Activated T-helper 1 cell treated with anti-CD3 and anti-CD28 coated beads, Interleukin-2, amount 50 U/mL, for 16 hours (primary cell): ENCODE data around the gene ZNF239.
A peak's percentile ranks its signal among the peaks of the same experiment; 100 is the strongest.
"Not testable (repeated sequence)": the region's sequence is repeated elsewhere in the genome, so short reads cannot be mapped to it uniquely, and the experiment has no call there.

ENCODE experiments used
- DNase-seq, 2 donors: peaks; one replicate each; pipeline ENCODE4 v3.0.0-alpha.2; 2020; ENCODE audit warnings: low read depth in 1 of 2, low spot score in 1 of 2

ZNF239 gene

DNA sequence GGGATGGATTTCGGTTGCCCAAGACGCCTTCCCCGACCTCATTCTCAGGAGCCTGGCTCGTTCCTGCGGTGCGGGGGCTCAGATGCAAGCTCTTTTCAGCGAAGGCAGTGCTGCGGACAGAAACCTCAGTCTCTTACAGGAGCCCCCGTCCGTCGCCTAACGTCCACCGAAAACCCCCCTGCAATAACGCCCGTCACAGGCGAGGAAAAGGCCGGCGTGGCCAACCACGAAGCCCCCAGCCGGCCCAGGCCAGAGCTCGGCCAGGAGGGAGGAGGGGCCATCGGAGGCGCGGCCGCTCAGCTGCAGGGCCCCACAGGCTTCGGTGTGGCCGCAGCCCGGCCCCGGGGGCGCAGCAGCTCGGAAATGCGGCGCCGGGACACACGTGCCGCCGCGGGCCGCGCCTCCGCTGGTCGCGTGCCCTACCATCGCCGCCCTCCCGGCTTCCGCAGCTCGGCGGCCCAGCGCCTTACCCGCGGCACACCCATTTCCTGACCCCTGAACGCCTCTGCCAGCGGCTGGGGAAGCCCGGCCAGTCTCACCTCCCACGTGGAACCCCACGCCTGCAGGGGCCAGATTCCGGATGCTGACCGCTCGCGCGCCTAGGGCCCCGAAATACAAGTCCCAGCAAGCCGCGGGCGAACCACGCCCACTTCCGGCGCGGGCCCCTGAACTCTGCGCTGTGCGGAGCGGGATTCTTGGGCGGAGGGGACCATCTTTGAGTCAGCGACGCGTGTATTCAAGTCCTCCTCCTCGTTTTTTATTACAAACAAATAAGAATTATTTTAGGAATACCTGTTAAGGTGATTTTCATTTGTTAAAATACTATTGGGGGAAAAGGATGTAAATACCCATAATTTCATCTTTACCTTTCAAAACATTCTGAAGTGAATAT, at the start of gene ZNF239:
Gene ZNF239 (minus strand): TSS at position 616 of the 892 bp plus-strand sequence. CDS start 16,537 bp downstream, outside the sequence.
- DNase-seq: peak; percentile 63 to 71

DNA sequence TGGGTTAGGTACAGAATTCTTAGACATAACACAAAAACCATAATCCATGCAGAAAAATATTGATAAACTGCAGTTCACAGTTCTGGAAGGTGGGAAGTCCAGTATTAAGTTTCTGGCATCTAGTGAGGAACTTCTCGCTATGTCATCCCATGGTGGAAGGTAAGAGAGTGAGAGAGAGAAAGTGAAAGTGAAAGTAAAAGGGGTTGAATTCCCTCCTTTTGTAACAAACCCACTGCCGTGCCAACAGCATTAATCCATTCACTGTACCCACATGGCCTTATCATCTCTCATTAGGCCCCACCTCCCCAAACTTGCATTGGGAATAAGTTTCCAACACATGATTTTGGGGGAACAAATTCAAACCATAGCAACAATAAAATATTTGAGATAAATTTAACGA, 48.9 kb upstream of the ZNF239 start:
- no peak for DNase-seq

DNA sequence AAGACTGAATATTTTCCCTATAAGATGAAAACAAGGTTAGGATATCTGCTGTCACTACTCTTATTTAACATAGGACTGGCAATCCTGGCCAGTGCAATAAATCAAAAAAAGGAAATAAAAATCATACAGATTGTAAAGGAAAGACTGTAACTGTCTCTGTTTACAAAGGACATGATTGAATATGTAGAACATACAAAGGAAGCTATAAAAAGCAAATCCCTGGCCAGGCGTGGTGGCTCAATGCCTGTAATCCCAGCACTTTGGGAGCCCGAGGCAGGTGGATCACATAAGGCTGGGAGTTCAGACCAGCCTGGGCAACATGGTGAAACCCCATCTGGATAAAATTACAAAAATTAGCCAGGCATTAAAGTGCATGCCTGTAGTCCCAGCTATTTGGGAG, 47.6 kb upstream of the ZNF239 start:
- DNase-seq: no peak

DNA sequence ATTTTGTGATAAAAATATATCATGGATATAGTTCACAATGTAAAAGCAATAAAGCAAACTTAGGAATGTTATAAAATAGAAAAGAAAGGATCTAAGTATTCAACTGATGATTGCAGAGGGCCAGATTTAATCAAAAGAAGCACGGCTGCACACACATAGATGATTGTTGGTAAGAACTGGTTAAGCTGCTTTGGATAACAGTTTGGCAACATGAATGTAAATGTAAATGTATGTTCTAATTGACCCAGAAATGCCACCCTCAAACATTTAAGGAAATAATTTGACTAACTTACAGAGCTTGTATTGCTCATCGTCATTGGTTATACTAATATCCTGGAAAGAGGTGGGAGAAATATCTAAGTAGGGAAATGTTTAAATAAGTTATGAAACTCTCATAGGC, 45.0 kb upstream of the ZNF239 start:
- no peak for DNase-seq

DNA sequence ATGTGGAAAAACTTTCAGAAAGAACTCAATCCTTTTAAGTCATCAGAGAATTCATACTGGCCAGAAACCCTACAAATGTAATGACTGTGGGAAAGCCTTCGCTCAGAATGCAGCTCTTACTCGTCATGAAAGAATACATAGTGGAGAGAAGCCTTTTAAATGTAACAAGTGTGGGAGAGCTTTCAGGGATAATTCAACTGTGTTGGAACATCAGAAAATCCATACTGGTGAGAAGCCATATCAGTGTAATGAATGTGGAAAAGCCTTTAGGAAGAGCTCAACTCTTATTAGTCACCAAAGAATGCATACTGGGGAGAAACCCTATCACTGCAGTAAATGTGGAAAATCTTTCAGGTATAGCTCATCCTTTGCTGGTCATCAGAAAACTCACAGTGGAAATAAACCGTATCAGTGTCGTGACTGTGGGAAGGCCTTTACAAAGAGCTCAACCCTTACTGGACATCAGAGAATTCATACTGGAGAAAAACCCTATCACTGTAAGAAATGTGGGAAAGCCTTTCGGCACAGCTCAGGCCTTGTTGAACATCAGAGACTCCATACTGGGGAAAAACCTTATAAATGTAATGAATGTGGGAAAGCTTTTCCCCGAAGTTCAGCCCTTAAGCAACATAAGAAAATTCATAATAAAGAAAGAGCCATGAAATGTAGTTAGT, 42.4 kb upstream of the ZNF239 start:
- DNase-seq: no peak

DNA sequence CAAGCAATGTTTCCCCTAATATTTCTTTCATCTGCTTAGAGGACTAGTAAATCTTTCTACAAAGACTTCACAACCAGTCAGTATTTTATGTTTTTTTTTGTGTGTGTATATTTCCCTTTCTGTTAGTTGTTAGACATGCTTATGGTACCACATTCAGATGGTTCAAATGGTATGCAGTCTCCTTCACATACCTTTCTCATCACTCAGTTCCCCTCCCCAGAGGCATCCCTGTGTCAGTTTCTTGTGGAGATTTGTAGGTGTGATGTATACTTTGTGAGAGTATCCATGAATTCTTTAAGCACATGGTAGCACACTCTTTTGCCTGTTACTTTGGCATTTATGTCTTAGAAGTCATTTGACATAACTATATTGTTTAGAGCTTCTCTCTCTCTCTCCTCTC, 36.2 kb upstream of the ZNF239 start:
- no peak for DNase-seq

DNA sequence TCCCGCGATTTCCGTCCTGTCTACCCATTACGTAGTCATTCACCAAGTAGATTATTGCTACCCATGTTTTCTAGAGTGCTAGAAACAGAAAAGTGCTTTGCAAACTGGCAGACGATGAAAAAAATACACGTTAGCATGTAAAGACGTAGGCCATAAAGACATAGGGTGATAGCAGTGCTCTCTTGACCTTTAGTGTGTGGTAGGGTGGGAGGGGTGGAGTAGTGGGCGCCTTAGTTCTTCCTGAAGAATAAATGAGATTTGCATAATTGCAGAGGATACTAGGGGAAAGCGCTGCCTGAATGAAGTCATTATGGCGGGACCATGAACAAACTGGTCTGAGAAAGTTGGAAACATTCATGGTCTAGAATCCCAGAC, 32.8 kb upstream of the ZNF239 start:
- DNase-seq: no peak

DNA sequence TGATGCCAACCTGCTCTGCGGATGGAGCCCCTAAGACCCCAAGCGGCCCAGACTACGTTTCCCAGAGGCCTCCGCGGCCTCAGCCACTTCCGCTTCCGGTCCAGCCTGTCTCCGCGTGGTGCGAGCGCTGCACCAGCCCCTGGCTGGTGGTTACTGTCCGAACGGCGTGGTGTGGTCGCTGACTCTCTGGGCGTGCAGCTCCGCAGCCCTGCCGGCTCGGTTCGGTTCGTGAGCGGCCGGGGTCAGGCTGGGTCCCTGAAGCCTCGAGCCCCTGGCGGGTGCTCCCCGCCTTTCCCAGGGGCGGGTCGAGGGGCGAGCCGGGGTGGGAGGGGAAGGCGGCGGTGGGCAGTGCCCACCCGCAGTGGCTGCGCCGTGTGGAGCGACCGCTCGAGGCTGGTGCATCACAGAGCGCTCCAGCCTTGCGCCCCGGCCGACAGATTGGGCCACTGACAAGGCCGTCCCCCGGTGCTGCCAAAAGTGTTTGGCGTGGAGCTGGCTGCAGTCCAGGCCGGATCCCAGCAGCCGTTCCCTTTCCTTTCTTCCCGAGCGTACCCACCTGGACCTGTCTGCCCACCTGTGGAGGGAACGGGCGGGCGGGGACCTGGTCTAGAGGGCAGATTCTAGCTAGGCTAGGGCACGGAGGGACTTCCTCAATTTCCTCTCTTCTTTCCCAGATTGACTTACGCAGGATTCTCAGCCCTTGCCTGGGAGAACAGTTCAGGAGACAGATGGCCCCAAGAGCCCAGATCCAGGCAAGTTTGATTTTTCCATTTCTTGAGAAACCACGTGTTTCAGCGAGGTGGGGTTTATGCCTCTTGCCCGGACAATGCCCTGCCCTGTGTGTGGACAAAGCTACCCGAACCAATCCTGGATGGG, 32.1 kb upstream of the ZNF239 start, which contains the start of gene ZNF485:
Gene ZNF485 (plus strand): TSS at position 116 of the 876 bp plus-strand sequence. CDS start 613 bp downstream, at position 729.
- DNase-seq: peak; percentile 28 to 42

DNA sequence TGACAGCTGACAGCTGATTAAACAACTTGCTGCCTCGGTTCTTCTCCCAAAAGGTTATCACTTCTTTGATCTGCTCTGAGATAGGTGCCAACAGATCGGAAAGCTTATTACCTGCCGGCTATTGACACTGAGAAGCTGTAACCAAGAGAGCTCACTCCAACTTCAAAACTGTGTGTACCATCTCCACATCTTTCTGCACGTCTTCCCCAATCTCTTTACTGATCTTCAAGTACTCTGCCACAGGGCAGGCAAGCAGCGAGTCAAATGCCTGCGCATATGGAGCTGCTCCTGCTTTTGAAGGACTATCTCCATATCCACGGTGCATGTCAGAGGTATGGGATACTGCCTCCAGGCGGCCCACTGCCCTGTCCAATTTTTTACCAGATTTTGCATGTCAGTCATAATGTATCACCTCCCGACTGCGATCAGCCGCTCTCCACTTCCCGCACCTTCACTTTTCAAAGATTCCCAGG, 31.5 kb upstream of the ZNF239 start:
- no peak for DNase-seq

DNA sequence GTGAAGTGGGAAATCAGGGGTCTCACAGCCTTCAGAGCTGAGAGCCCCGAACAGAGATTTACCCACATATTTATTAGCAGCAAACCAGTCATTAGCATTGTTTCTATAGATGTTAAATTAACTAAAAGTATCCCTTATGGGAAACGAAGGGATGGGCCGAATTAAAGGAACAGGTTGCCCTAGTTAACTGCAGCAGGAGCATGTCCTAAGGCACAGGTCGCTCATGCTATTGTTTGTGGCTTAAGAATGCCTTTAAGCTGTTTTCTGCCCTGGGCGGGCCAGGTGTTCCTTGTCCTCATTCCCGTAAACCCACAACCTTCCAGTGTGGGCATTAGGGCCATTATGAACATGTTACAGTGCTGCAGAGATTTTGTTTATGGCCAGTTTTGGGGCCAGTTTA, 27.2 kb upstream of the ZNF239 start:
- DNase-seq: not testable (repeated sequence)

DNA sequence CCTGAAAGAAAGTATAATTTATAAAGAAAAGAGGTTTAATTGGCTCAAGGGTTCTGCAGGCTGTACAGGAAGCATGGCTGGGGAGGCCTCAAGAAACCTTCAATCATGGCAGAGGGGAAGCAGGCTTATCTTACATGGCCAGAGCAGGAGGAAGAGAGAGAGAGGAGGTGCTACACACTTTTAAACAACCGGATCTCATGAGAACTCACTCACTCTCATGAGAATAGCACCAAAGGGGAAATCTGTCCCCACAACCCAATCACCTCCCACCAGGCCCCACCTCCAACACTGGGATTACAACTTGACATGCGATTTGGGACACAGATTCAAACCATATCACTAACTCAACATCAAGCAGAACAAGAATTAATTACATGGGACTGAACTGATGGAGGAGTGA, 24.9 kb upstream of the ZNF239 start:
- no peak for DNase-seq

DNA sequence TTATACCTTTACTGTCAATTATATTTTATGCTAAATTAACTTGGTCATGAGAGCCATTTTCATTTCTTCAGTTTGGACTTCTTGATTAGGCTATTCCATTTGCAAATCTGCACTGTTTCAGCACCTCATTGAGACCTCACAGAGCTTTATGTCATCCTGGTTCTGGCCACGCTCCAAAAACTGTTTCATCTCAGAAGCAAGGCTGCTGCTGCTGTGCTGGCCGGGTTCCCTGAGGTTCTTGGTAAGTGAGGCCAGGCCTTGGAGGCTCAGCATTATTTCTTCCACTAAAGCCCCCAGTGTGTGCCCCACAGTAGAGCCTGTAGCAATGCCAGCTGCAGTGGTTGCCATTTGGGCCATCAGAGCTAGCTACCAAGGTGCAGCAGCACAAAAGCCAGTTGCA, 24.0 kb upstream of the ZNF239 start:
- DNase-seq: no peak

DNA sequence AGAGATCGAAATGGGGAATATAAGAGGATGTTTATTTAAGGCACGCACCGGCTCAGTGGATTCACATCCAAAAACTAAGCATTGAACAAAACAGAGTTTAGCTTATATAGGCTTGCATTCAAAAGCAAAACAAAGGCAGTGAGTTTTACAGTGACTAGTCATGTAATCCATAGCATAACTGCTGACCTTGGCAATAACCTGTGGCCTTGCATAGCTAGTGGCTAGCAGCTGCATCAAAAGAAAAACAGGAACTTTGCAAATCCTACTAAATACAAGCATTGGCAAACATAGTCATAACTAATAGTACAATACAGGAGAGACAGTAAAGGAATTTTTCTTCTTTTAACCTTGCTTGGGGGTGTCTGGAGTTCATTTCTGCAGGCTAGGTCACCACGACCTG, 22.1 kb upstream of the ZNF239 start:
- no peak for DNase-seq

DNA sequence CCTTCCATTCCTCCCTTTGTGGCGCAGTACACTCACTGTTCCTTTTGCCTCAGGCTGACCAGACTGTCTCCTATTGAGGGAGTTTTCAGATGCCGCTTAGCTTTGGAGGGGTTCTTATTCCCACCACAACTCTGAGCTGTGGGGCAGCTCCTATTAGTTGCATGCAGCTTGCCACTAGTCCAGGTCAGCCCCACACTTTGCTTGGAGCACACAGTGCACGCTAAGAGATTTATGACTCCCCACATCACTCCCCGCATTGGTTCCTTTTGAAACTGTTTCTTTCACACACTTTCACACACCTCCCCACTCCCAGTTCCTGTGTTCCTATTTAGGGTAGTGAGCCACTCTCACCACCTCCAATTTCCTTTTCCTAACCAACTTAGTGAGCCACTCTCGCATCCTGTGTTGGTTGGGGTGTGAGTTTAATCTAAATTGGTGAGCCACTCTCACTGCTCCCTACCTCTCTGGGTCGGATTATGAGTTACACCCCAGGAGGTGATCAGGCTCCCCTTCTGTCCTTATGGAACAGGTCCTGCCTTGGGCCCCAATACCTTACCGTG, 21.4 kb upstream of the ZNF239 start:
- DNase-seq: no peak

DNA sequence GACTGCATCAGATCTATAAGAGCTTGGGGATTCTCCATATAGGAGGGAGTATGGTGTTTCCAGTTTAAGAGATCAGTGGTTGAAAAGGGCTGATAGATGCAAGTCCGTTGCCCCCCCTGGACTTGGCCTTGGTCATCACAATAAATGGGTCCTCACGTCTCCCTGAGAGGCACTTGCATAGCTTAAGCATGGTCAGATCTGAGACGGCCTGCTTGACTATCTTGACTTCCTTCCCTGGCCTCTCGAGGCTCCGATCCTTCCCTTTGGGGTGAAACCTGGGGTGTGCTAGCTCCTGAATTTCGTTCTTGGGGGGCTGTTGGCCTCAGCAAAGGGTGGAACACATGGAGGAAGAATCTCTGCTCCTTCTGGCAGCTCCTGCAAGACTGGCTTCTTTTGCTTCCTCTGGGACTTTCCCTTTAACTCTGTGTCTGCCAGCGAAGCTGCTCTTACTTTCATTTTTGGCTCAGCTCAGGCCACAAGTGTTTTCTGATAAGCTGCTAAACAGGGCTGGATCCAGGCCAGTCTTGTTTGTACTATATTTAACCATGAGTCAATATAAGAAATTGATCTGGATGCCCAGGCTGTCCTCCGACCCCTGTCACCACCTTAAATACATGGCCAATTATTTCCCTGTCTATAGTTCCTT, 20.7 kb upstream of the ZNF239 start:
- DNase-seq: no peak

DNA sequence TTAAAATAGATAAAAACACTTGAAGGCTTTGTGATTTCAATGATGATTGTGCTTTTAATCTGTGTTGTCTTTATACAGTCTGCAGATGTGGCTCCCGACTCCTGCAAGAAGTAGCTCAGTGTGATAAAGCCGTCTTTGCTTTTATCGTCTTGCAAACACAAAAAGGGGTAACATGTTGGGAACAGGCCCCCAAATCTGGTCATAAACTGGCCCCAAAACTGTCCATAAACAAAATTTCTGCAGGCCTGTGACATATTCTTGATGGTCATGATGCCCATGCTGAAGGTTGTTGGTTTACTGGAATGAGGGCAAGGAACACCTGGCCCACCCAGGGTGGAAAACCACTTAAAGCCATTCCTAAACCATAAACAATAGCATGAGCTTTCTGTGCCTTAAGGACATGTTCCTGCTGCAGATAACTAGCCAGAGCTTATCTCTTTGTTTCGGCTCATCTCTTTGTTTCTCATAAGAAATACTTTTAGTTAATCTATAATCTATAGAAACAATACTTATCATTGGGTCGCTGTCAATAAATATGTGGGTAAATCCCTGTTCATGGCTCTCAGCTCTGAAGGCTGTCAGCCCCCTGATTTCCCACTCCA, 17.0 kb upstream of the ZNF239 start:
- DNase-seq: no peak

DNA sequence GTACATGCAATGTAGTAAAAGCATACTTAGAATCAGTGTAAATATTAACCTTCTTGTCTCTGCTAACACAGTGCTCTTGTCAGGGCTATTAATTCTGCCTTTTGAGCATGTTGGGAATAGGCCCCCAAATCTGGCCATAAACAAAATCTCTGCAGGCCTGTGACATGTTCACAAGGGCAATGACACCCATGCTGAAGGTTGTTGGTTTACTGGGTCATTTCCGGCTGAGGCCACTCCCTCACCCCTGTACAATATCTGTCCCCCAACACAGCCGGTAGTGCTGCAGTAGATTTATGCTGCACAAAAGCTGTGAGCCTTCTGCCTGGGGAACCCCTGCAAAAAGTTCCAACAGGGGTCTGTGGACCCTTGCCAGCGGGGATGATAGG, 12.3 kb upstream of the ZNF239 start:
- DNase-seq: not testable (repeated sequence)

DNA sequence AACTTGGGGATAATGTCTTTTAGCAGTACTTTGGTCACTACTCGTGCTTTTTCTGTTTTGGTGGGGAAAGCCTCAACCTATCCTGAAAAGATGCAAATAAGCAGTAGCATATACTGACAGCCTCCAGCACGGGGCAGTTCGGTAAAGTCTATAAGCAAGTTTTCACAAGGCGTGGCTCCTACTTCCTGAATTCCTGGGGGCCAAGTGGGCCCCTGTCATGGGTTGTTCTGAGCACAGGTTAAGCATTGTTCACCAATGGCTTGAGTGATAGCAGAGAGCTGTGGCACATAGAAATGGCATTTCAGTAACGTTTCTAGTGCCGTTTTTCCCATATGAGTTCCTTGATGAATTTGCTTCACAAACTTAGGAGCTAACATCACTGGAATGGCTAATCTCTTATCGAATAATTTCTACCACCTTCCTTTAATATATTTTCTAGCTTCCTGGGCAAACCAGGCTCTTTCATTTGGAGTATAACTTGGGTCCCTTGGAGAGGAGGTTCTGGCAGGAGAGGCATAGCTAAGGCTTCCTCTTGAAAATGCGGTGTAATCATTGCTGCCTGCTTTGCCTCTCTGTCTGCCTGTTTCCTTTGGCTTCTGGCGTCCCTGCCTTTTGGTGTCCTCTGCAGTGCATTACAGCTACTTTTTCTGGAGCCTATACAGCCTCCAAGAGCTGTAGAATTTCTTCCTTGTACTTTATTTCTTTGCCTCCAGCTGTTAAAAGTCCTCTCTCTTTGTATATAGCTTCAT, 11.7 kb upstream of the ZNF239 start:
- DNase-seq: no peak

DNA sequence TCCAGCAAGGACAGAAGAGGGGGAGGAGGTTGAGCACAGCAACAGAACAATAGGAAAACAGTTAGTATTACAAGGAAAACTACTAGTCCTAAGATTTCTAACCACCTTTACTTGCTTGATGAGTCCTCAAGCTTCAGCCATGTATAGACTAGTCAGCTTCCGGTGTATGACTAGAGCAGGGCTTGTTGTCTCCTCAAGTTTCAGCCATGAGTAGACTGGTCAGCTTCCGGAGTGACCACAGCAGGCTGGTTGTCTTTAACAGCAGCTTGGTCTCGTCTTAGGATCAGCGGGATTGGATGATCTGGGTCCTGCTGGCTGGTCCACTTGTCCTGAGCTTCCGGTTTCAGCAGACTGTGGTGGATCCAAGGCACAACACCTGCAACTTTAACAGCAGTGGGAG, 10.6 kb upstream of the ZNF239 start:
- no peak for DNase-seq
